AG04450 (cell line): ENCODE data around the gene NUP210L. TPM values are rescaled to one million over a fixed set of nuclear protein-coding genes. Genes with fewer than 3 reads are reported as not detected.
A peak's percentile ranks its signal among the peaks of the same experiment; 100 is the strongest.

ENCODE experiments used
- CTCF ChIA-PET: fragments of 300-600, 350-600 bp; formaldehyde crosslinking; extraction: SDS; loops from one replicate; lab custom pipeline; 2022; ENCODE audit warnings: antibody characterized with exemption, inconsistent platforms; lab: Charles Lee
- POLR2A ChIA-PET: fragments of 350-600 bp; formaldehyde crosslinking; extraction: SDS; loops from one replicate; lab custom pipeline; 2021; ENCODE audit warnings: antibody characterized with exemption, inconsistent platforms; lab: Yijun Ruan, JAX
- DNase-seq: peaks from one replicate; pipeline ENCODE4 v3.0.0-alpha.2; 2011; ENCODE audit warnings: low read depth, low spot score
- H3K27ac ChIP-seq: one replicate; pipeline ENCODE4 v1.5.1; 2012; ENCODE audit warnings: low read depth, low read length, control low read depth
- H3K27me3 ChIP-seq: one replicate; pipeline ENCODE4 v1.6.0; 2012; ENCODE audit warnings: low read length; ENCODE audit not compliant: control insufficient read depth, insufficient read depth
- H3K4me3 ChIP-seq: 2 replicates; pipeline ENCODE4 v1.5.1; 2011; ENCODE audit warnings: mild to moderate bottlenecking, low read depth, low read length, control low read depth
- H3K9me3 ChIP-seq: 2 replicates; pipeline ENCODE4 v1.5.1; 2012; ENCODE audit warnings: low read length; ENCODE audit not compliant: control insufficient read depth, insufficient read depth
- CTCF ChIP-seq: IDR thresholded peaks from 2 replicates; pipeline ENCODE4 v1.5.1; 2011; ENCODE audit warnings: low read depth, low read length, control low read depth, inconsistent platforms
- polyA plus RNA-seq: library from polyadenylated mRNA; depleted of rRNA; stranded (reverse); fragments of >200 nt; gene quantifications from 2 replicates; pipeline ENCODE4 v1.2.3, GENCODE V29; 2011

NUP210L gene
- polyA plus RNA-seq, 1 experiment, result not detected

GRCh38 chr1:153991806-153992205 lies 163.1 kb downstream of the NUP210L start:
- no peak overlapping the region for H3K27ac ChIP-seq
- ChIA-PET CTCF (interaction anchor here (0.6 kb wide), 1 partner anchor 358 kb away, joined by 3 read pairs; the partner anchor contains the start of gene CHTOP), POLR2A (interaction anchor here (2.3 kb wide), 1 partner anchor 229 kb away, joined by 20 read pairs; the partner anchor contains the start of gene UBAP2L)
- peak overlapping the region; percentile 88 for H3K4me3 ChIP-seq
- DNase-seq, result no peak
- no peaks in the 10 kb centered on the region; the same call in 1 of the 2 replicates for H3K9me3 ChIP-seq
- no peaks in the 10 kb centered on the region for H3K27me3 ChIP-seq
- no peak for TF ChIP-seq CTCF

GRCh38 chr1:153991151-153991630 lies 163.7 kb downstream of the NUP210L start:
- Histone ChIP-seq H3K4me3 (peak overlapping the region; percentile 88), H3K9me3 (no peaks in the 10 kb centered on the region; the same call in 1 of the 2 replicates), H3K27ac (peak overlapping the region; percentile 83), H3K27me3 (no peaks in the 10 kb centered on the region)
- no peak for DNase-seq
- no peak for TF ChIP-seq CTCF
- ChIA-PET POLR2A (interaction anchor here (0.6 to 2.3 kb wide), 12 partner anchors 8 to 423 kb away, joined by 3 to 35 read pairs (median 12); partner anchors contain the start of genes CREB3L4, DENND4B, JTB and NUP210L), CTCF (interaction anchor here (0.6 to 1.5 kb wide), 2 partner anchors 24 to 358 kb away, joined by 3 to 5 read pairs; partner anchors contain the start of genes CHTOP and CREB3L4)

- no peaks in the 10 kb centered on the region; the same call in 1 of the 2 replicates for H3K9me3 ChIP-seq
- H3K27ac ChIP-seq, result peak within 1 kb of the TSS; percentile 83
- ChIA-PET POLR2A (interaction anchor here (0.5 to 2.3 kb wide), 49 partner anchors 9 to 456 kb away, joined by 3 to 35 read pairs (median 5); partner anchors contain the start of genes CREB3L4, CRTC2, DENND4B and INTS3), CTCF (interaction anchor here (1.5 kb wide), 1 partner anchor 23 kb away, joined by 5 read pairs; the partner anchor contains the start of gene CREB3L4)
- TF ChIP-seq CTCF, result no peak
- H3K4me3 ChIP-seq, result peak within 1 kb of the TSS; percentile 88
- H3K27me3 ChIP-seq, result no peaks in the 10 kb centered on the region
- peak; percentile 96 for DNase-seq
Observed at GRCh38 chr1:153990468-153991150, 164.3 kb downstream of the NUP210L start, which contains the start of gene RPS27. Gene RPS27 (plus strand): TSS chr1:153990762. CDS start chr1:153990797, 35 bp downstream.

- H3K27me3 ChIP-seq, result no peaks in the 10 kb centered on the region
- no peak overlapping the region for H3K27ac ChIP-seq
- no peak for TF ChIP-seq CTCF
- no peak overlapping the region for H3K4me3 ChIP-seq
- ChIA-PET CTCF (interaction anchor here (0.7 to 2.8 kb wide), 22 partner anchors 9 to 477 kb away, joined by 3 to 46 read pairs (median 4); partner anchors contain the start of genes CREB3L4, JTB and SLC27A3), POLR2A (interaction anchor here (0.6 to 3.4 kb wide), 4 partner anchors 20 to 196 kb away, joined by 3 to 22 read pairs (median 4); partner anchors contain the start of genes CREB3L4 and CRTC2)
- no peak for DNase-seq
- H3K9me3 ChIP-seq, result no peaks in the 10 kb centered on the region; the same call in 1 of the 2 replicates
Observed at GRCh38 chr1:153987621-153988020, 167.3 kb downstream of the NUP210L start.
